ENCODE measurements around the gene TXNDC15. TPM values are rescaled to one million over a fixed set of nuclear protein-coding genes. Genes with fewer than 3 reads are reported as not detected.

The TXNDC15 gene
- total RNA-seq, 1 experiment from 2014 or later = 47.4 TPM

DNA sequence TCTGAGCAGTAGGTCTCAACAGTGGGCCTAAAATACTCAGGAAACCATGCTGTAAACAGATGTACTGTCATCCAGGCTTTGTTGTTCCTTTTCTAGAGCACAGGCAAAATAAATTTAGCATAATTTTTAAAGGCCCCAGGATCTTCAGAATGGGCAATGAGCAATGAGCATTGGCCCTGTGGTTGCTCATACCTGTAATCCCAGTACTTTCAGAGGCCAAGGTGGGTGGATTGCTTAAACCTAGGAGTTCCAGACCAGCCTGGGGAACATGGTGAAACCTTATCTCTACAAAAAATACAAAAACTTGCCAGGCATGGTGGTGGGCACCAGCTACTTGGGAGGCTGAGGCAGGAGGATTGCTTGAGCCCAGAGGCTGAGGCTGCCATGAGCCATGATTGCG lies 17.3 kb downstream of the TXNDC15 start:
- POLR2A ChIA-PET = interaction anchor here (0.9 kb wide), 1 partner anchor 10 kb away, joined by 3 read pairs; no protein-coding TSS in a partner anchor
- H3K4me1 ChIP-seq (ENCODE audit: control insufficient read depth, insufficient read depth, low read length) = no peaks in the 10 kb centered on the region
- H3K27ac ChIP-seq (ENCODE audit: low read length) = no peak overlapping the region
- no peak overlapping the region for H3K4me3 ChIP-seq (ENCODE audit: low read depth in 2 of 2, low read length in 2 of 2)
- ATAC-seq = no peak
- in situ Hi-C loops (cut with HindIII; ENCODE audit: low pct_unique_long_range_greater_than_20kb, low sequenced_read_pairs) = no loop called here
- TF ChIP-seq, protein P1, sequence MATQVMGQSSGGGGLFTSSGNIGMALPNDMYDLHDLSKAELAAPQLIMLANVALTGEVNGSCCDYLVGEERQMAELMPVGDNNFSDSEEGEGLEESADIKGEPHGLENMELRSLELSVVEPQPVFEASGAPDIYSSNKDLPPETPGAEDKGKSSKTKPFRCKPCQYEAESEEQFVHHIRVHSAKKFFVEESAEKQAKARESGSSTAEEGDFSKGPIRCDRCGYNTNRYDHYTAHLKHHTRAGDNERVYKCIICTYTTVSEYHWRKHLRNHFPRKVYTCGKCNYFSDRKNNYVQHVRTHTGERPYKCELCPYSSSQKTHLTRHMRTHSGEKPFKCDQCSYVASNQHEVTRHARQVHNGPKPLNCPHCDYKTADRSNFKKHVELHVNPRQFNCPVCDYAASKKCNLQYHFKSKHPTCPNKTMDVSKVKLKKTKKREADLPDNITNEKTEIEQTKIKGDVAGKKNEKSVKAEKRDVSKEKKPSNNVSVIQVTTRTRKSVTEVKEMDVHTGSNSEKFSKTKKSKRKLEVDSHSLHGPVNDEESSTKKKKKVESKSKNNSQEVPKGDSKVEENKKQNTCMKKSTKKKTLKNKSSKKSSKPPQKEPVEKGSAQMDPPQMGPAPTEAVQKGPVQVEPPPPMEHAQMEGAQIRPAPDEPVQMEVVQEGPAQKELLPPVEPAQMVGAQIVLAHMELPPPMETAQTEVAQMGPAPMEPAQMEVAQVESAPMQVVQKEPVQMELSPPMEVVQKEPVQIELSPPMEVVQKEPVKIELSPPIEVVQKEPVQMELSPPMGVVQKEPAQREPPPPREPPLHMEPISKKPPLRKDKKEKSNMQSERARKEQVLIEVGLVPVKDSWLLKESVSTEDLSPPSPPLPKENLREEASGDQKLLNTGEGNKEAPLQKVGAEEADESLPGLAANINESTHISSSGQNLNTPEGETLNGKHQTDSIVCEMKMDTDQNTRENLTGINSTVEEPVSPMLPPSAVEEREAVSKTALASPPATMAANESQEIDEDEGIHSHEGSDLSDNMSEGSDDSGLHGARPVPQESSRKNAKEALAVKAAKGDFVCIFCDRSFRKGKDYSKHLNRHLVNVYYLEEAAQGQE (IDR thresholded peaks at IDR 0.05; ENCODE audit: insufficient read depth in 1 of 2, low read depth in 2 of 2, low read length in 1 of 2) = no peak
- no peak for TF ChIP-seq TCF7L2 (IDR thresholded peaks at IDR 0.05; ENCODE audit: low read depth, low read length)
- no peak for TF ChIP-seq POLR2AphosphoS5 (IDR thresholded peaks at IDR 0.05; ENCODE audit: low read depth, low read length)
- TF ChIP-seq SIN3A (IDR thresholded peaks at IDR 0.05; ENCODE audit: borderline replicate concordance, insufficient read depth, low read depth, low read length) = no peak
- TF ChIP-seq, protein P2, sequence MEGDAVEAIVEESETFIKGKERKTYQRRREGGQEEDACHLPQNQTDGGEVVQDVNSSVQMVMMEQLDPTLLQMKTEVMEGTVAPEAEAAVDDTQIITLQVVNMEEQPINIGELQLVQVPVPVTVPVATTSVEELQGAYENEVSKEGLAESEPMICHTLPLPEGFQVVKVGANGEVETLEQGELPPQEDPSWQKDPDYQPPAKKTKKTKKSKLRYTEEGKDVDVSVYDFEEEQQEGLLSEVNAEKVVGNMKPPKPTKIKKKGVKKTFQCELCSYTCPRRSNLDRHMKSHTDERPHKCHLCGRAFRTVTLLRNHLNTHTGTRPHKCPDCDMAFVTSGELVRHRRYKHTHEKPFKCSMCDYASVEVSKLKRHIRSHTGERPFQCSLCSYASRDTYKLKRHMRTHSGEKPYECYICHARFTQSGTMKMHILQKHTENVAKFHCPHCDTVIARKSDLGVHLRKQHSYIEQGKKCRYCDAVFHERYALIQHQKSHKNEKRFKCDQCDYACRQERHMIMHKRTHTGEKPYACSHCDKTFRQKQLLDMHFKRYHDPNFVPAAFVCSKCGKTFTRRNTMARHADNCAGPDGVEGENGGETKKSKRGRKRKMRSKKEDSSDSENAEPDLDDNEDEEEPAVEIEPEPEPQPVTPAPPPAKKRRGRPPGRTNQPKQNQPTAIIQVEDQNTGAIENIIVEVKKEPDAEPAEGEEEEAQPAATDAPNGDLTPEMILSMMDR (IDR thresholded peaks at IDR 0.05) = no peak
- BruUV-seq (replicated peaks) = no TSS peak
- no peaks in the 10 kb centered on the region for H3K9me3 ChIP-seq (ENCODE audit: control insufficient read depth, insufficient read depth, low read depth, low read length)
- intact Hi-C loops (cut with micrococcal nuclease; ENCODE audit: unreplicated experiment) = no loop called here
- H3K27me3 ChIP-seq (ENCODE audit: control insufficient read depth, insufficient read depth, low read length) = no peaks in the 10 kb centered on the region
- H3K36me3 ChIP-seq (ENCODE audit: control insufficient read depth, insufficient read depth, low read length) = no peaks in the 10 kb centered on the region
- DNase-seq (ENCODE audit: low read depth, low spot score) = no peak
- CTCF ChIA-PET = no interaction called here

GRCh38 chr5:134892282-134892681 lies 18.1 kb downstream of the TXNDC15 start:
- BruUV-seq (replicated peaks) = no TSS peak

More at GRCh38 chr5:134892282-134892681, 18.1 kb downstream of the TXNDC15 start:
- Histone ChIP-seq H3K27me3 (ENCODE audit: control insufficient read depth, insufficient read depth, low read length) (no peaks in the 10 kb centered on the region), H3K9me3 (ENCODE audit: control insufficient read depth, insufficient read depth, low read depth, low read length) (no peaks in the 10 kb centered on the region), H3K4me1 (ENCODE audit: control insufficient read depth, insufficient read depth, low read length) (no peaks in the 10 kb centered on the region), H3K4me3 (ENCODE audit: low read depth in 2 of 2, low read length in 2 of 2) (no peak overlapping the region), H3K27ac (ENCODE audit: low read length) (no peak overlapping the region), H3K36me3 (ENCODE audit: control insufficient read depth, insufficient read depth, low read length) (no peaks in the 10 kb centered on the region)
- ATAC-seq = no peak
- POLR2A ChIA-PET = no interaction called here
- in situ Hi-C loops (cut with HindIII; ENCODE audit: low pct_unique_long_range_greater_than_20kb, low sequenced_read_pairs) (no loop called here), intact Hi-C loops (cut with micrococcal nuclease; ENCODE audit: unreplicated experiment) (no loop called here)
- CTCF ChIA-PET = no interaction called here
- no peak for DNase-seq (ENCODE audit: low read depth, low spot score)
- TF ChIP-seq TCF7L2 (IDR thresholded peaks at IDR 0.05; ENCODE audit: low read depth, low read length) = no peak
- TF ChIP-seq, protein P2 (IDR thresholded peaks at IDR 0.05) = no peak
- no peak for TF ChIP-seq POLR2AphosphoS5 (IDR thresholded peaks at IDR 0.05; ENCODE audit: low read depth, low read length)
- TF ChIP-seq, protein P1 (IDR thresholded peaks at IDR 0.05; ENCODE audit: insufficient read depth in 1 of 2, low read depth in 2 of 2, low read length in 1 of 2) = no peak
- no peak for TF ChIP-seq SIN3A (IDR thresholded peaks at IDR 0.05; ENCODE audit: borderline replicate concordance, insufficient read depth, low read depth, low read length)
